RWPE1 (cell line): ENCODE results near the gene PTPRK.

Experiments
- CTCF ChIA-PET: fragments of 350-600 bp; sonication (Branson Sonifier 250); formaldehyde crosslinking; extraction: SDS; loops from one replicate; lab custom pipeline; 2021; lab: Yijun Ruan, JAX
- POLR2A ChIA-PET: fragments of 400-600 bp; formaldehyde crosslinking; extraction: SDS; loops from one replicate; lab custom pipeline; 2020; ENCODE audit warnings: antibody characterized with exemption; ENCODE audit not compliant: low non-redundant PET; lab: Yijun Ruan, JAX
- DNase-seq: peaks from one replicate; pipeline ENCODE4 v3.0.0; 2012; ENCODE audit warnings: low spot score
- H3K27ac ChIP-seq: fragments of 450-650 bp; 2 replicates; pipeline ENCODE4 v1.5.1; 2017
- TF ChIP-seq, protein P1 (sequence below): fragments of 450-650 bp; conservative IDR thresholded peaks from 2 replicates; pipeline ENCODE4 v1.5.1; 2017; ENCODE audit warnings: low read depth, mild to moderate bottlenecking

The PTPRK gene

DNA sequence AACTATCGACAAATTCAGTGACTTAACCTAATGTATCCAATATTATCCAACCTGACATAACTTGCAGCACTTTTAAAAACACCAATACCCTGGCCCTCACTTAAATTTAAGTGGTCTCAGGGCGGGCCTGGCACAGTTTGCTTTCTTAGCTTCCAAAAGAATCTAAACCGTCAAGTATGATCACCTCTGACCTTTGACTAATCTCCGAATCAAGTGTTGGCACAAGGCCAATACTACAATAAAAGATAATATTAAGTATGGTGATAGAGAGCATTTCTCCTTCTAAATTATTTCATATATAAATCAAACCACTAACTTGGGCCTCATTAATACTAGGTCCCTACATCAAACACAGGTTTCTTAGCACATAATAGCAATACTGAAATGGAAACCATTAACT is 153.0 kb downstream of the PTPRK start:
- CTCF ChIA-PET: no interaction called here
- POLR2A ChIA-PET: no interaction called here
- TF ChIP-seq, protein P1, sequence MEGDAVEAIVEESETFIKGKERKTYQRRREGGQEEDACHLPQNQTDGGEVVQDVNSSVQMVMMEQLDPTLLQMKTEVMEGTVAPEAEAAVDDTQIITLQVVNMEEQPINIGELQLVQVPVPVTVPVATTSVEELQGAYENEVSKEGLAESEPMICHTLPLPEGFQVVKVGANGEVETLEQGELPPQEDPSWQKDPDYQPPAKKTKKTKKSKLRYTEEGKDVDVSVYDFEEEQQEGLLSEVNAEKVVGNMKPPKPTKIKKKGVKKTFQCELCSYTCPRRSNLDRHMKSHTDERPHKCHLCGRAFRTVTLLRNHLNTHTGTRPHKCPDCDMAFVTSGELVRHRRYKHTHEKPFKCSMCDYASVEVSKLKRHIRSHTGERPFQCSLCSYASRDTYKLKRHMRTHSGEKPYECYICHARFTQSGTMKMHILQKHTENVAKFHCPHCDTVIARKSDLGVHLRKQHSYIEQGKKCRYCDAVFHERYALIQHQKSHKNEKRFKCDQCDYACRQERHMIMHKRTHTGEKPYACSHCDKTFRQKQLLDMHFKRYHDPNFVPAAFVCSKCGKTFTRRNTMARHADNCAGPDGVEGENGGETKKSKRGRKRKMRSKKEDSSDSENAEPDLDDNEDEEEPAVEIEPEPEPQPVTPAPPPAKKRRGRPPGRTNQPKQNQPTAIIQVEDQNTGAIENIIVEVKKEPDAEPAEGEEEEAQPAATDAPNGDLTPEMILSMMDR: no peak
- peak; percentile 11 for DNase-seq
- H3K27ac ChIP-seq: no peak overlapping the region

DNA sequence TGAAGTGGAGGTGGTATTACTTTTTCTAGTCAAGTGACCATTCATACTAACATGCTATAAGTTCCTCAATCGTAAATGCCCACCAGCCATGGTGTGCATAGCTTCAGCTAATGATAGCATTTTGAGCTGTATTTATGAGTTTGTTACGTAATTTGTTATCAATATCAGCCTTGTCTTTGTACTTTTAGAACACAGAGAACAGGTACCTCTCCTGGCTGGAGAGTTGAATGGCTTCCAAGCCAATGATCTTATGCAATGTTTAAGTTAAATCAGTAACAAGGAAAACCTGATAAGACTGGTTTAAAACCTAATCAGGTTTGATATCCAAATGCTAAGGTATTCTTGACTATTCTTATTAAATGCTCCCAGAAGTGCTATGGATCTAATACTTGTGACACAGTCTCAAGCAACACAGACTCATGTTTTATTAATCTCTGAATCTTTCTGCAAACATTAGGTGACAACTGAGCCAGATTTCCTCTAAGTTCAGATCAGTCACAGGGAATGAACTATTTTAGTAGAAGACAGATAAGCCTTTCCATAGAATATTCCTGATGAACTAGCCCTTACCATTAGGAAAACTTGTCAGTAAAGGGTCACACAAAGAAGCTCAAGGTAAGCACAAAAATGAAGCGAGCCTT is 154.8 kb downstream of the PTPRK start:
- CTCF ChIA-PET: interaction anchor here (0.7 kb wide), 1 partner anchor 22 kb away, joined by 4 read pairs; no protein-coding TSS in a partner anchor

DNA sequence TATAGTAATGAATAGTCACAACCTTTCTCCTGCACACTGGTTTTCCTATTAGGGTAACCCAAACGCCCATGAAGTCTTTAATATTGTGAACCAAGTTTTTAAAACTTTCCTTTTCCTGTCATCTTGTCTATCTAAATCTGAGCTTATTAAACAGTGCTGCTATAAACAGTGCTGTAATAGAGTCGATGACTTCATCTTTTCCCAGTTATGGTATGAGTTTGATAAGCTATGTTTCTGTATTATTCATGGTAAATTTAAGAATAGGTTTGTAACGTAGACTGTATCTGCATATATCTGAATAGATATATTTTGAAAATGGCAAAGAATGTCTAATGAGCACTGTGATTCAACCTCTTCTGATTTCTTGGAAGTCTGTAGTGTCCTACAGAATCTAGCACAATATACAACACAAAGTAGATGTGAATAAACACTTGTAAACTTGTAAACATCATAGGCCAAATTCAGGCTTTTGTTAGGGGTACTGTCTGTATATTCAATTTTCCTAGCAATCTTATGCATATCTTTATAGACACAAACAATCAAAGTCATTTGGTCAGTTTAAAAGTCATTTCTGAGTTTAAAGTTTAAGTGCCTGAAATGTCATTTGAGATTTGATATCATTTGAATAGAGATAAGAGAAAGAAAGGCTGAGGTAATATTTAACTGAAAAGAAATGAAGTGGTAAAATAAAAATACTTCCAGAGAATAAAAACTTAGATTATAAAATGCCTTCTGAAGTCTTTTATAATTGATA is 155.5 kb downstream of the PTPRK start:
- POLR2A ChIA-PET: no interaction called here
- TF ChIP-seq, protein P1: no peak
- H3K27ac ChIP-seq: no peak overlapping the region
- CTCF ChIA-PET: no interaction called here
- no peak for DNase-seq

More for the DNA sequence above, 154.8 kb downstream of the PTPRK start:
- POLR2A ChIA-PET: no interaction called here
- no peak overlapping the region for H3K27ac ChIP-seq
- TF ChIP-seq, protein P1: no peak
- DNase-seq: no peak

DNA sequence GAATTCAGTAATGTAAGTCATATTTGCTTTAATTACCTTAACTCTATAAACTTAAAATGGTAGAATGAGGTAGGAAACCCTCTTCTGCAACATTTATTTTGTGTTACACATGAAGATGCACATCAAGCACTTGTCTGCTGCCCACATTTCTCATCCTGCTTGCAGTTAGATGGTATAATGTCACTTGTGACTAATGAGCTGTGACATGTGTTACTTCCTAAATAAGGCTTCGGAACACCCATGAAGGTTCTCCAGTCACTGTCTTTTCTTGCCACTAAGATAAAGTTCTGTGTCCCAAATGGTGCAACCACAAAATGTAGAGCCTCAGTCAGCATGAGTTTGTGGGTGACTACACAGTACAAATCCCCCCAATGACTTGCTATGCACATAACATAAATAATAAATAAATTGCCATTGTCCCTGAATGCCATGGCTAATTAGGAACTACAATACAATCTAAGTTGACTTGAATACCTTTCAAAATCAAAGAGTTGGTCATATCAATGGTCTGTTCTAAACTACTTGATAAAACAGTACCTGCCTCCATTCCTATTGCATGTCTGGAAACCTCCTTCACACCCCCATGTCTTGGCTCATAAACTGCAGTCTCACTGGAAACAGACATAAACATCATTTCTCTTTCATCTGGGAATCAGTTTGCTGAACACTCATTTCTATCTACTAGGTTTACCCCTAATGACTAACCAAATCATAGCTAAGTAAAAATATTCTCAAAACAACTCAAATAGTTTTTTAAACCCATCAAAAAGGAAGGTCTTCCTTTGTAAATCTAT is 157.2 kb downstream of the PTPRK start:
- TF ChIP-seq, protein P1: no peak
- no peak for DNase-seq
- H3K27ac ChIP-seq: no peak overlapping the region
- ChIA-PET POLR2A (no interaction called here), CTCF (interaction anchor here (0.8 kb wide), 1 partner anchor 23 kb away, joined by 3 read pairs; no protein-coding TSS in a partner anchor)

- no peak overlapping the region for H3K27ac ChIP-seq
- no peak for DNase-seq
- TF ChIP-seq, protein P1: no peak
- CTCF ChIA-PET: no interaction called here
- POLR2A ChIA-PET: no interaction called here
Measured at GRCh38 chr6:128361378-128361777, 159.0 kb downstream of the PTPRK start.

- TF ChIP-seq, protein P1: no peak
- POLR2A ChIA-PET: no interaction called here
- CTCF ChIA-PET: interaction anchor here (0.6 kb wide), 1 partner anchor 289 kb away, joined by 4 read pairs; no protein-coding TSS in a partner anchor
- H3K27ac ChIP-seq: no peak overlapping the region
- no peak for DNase-seq
Measured at GRCh38 chr6:128358244-128358776, 162.1 kb downstream of the PTPRK start.
